Measurements from ENCODE around the gene MRPL24.

MRPL24 gene

DNA sequence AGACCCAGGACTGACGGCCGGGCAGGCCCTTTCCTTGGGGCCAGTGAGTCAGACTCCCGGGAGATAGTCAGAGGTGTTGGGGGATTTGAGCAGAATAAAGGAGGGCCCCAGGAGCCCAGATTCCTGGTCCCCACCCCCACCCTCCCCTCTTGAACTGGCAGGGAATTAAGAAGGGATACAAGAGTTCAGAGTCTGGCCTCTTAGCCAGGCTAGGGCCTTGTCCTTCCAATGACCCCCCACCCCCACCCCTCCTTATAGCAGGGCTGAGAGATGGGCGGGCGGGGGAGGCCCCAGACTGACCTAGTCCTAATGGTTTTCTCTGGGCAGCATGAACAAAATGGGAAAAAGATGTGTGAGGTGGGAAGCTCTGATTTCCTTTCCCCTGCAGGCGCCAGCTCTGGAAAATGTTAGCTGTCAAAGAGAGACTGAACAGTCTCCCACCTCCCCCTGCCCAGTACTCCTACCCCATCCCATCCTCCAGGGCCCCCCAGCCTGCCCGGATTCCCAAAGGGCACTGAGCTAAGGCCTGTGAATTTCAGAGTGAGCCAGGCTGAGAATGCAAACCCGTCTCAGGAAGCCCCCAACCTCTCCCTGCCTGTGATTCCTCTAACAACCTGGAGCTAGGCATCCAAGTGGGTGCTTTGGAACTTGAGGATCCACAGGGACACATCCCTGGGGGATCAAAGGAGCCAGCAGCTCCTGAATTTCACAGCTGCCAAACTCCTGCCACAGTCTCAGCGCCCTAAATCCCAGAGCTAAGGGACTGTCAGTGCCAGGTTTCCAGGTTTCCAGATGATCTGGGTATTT, 29.7 kb downstream of the MRPL24 start:
- DNase-seq = no peak

DNA sequence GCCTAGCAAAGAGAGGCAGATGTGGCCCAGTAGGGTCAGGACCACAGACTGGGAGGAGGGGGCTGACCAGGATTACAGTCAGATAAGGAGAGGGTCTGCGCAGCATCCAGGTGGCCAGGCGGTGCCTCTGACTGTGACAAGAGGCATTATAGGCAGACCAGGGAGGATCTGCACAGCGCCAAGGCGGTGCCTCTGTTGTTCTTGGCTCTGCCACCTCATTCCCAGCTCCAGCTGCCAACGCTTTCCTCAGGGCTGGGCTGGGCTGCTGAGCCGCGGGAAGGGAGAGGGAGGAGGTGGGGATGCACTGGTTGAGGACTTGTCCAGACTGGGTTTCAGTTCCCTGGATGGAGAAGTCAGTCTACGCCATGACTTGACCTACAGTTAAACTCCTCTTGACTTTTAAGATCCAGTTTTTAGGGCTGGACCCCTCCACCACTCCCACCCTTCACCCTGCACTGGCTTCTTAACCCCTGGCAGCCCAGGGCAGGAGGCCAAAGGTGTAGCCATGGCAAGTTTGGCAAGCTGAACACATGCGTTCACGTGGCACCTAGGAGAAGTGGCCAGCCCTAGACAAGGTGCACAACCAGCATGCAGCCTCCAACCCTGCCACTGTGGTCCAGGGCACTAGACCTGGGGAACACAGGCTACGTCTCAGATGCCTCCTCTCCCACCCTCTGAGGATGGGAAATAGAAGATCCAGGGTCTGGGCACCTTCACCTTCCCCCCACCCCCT, 31.0 kb downstream of the MRPL24 start:
- peak in 25 of 56 donors; percentile 5 to 61 (median 28) for DNase-seq

GRCh38 chr1:156709031-156709430, 31.9 kb downstream of the MRPL24 start:
- DNase-seq = no peak

- DNase-seq = no peak
Measured at GRCh38 chr1:156708218-156708661, 32.6 kb downstream of the MRPL24 start.

- DNase-seq = no peak
Measured at GRCh38 chr1:156707417-156708217, 33.3 kb downstream of the MRPL24 start.

DNA sequence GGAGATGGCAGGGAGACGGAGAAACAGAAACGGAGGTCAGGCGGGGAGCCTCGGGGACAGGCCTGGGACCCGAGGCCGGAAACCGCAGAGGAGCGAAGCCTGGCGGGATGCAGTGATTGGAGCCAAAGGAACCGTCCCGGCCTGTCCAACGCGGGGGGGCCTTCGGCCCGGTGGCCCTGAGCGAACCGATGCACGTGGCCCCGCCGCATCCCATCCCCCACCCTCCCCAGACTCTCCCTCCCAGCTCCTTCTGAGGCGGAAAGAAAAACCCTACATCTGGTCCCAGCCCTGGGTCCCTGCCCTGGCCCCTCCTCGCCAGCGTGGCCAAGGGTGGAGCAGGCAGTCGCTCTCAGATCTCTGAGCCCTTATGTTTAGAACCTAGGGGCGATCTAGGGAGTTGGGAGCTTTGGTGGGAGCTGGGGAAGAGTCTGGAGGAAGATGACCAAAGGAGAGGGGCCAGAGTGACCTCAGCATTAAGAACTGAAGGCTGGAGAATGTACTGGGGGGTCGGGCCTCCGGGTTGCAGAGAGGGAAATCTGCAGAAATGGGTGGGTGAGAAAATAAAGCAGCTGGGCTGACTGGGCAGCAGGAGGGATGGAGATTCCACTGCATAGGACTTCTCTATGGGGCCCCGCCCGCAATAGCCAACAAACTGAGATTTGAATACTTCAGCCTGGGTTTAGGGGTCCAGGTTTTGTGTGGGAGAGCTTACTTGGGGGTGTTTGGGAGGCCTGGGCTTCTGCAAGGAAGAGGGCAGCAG, 34.1 kb downstream of the MRPL24 start:
- DNase-seq = peak in 22 of 56 donors; percentile 7 to 80 (median 24)

DNA sequence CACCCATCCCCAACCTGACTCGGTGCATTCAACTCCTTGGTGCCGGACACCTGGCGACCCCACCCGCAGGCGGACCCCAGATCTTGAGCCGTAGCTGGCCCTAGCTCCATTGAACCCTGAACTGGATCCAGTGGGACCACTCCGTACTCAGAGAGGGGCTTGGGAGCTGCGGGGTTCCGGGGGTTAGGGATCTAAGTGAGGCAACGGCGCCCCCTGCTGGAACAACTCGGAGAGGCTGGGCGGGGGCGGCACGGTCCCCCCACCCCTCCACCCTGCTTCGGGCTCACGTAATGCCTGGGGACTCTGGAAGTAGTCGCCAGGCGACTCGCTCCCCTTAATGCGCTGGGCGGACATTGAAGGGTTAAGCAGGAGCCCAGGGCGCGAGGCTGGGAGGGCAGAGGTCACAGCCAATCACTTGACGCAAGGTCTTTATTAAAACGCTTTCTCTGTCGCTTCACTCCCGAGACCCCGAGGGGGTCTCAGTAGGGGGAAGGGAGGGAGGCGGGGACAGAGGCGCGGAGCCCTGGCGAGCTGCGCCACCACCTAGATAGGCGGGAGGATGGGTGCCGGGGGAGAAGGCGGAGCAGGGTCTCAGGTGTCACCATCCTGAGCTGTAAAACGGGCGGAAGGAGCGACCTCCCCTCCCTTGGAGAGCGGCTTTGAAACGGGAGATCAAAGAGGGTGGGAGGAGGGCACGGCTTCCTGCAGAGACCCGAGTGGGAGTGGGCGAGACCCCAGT, 34.8 kb downstream of the MRPL24 start:
- peak in 39 of 56 donors; percentile 10 to 82 (median 36) for DNase-seq

DNA sequence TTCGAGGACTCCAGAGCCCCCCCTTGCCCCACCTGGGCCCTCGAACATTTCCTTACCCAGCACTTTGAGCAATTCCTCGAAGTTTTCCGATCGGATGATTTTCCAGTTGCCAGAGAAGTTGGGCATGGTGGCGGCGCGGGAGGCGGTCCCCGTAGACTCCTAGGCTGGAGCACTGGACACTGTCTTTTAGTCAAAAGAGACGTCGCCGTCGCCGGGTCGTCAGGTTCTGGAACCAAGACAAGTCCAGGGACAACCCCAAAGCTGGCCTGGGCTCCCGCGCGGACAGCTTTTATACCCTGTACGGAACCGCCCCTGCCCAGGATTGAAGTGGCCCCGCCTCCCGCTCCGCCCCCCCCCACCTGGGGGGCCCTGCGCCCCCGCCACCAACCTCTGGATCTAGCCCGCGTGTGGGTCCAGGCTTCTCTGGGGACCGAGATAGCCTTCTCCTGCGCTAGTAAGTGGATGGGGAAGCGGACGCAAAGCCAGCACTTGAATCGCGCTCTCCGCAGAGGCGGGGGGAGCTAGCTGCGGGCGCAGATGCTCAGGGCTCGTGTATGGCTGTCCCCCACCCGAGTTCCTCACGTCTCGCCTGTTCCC, 35.5 kb downstream of the MRPL24 start, which contains the start of gene CRABP2:
CRABP2 (minus strand) TSS at position 263 of the 597 bp plus-strand sequence; CDS start at position 126, 137 bp downstream.
- DNase-seq = peak in 10 of 56 donors; percentile 21 to 67 (median 39)

GRCh38 chr1:156704930-156705320, 36.0 kb downstream of the MRPL24 start:
- DNase-seq = peak in 10 of 56 donors; percentile 4 to 49 (median 14)

DNA sequence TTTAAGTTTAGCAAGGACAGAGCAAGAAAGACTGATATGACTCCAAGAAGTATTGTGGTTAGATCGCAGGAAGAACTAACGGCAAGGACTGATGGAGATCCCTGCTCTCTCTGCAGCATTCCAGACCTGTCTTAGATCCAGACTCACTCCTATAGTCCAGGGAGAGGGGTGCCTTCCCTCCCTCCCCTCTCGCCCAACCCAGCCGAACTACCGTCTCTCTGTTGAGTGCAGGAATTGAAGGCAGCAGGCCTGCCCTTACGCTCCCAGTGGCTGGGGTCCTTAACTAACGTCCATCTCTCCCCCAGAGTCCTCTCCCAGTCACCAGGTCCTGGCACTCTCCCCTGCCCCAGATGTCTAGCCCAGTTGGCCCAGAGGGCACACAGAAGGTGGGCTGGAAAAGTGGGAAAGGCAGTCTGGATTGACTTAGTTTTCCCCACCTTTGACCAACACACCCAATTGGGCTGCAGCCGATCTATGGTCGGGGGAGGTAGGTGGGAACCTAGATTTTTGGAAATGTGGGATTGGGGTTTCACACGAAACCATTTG, 36.6 kb downstream of the MRPL24 start:
- no peak for DNase-seq

DNA sequence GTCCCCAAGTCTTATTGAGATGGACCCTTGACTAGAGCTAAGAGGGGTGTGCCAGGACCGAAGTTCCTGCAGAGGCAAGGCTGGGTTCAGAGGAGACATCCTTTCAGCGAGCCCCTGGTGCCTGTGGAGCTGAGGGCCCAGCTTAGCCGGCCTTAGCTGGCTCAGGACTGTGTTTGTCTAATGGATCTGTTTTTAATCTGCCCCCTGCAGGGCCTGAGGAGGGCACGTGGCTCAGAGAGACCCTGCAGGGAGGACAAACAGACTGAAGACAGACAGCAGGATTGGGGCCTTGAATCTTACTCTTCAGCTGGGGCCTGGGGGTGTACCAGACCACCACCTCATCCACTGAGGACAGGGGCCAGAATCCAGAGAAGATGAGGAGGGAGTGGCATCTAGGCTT, 37.1 kb downstream of the MRPL24 start:
- DNase-seq = no peak

- DNase-seq = no peak
Measured at GRCh38 chr1:156703336-156703735, 37.6 kb downstream of the MRPL24 start.

GRCh38 chr1:156700736-156701531, 40.0 kb downstream of the MRPL24 start:
- no peak for DNase-seq

DNA sequence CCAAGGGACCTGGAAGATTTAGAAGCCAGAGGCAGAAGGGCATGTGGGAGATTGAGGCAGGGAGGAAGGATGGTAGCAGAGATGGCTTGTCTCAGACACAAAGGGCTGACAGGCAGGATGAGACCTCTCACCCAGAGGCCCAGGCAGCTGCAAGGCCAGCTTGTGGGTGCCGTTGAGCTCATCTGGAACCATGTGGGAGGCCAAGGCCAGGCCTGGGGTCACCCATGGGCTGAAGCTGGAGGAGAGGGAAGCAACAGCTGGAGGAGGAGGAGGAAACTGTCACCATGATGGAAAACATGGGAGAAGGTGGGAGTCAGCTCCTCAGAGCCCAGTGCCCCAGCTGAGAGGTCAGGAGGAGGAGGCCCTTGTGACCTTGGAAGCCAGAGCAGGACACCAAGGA, 41.9 kb downstream of the MRPL24 start:
- no peak for DNase-seq

DNA sequence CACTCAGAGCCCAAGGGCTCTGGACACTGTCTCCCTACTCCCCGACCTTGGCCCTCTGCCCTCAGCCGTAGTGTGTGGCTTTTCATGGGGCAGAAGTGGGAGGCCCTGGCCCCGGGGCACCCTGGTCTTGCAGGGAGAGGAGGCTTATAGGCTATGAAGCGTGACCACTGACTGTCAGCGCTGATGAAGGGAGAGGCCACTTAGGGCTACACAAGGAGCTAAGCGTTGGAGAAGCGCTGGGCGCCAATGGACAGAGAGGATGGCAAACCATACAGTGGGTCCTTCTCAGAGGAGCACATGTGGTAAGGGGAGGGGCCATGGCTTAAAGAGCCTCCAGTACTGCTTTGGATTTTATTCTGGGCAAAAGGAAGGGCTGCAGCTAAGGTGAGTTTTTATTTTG, 43.4 kb downstream of the MRPL24 start:
- DNase-seq = no peak

DNA sequence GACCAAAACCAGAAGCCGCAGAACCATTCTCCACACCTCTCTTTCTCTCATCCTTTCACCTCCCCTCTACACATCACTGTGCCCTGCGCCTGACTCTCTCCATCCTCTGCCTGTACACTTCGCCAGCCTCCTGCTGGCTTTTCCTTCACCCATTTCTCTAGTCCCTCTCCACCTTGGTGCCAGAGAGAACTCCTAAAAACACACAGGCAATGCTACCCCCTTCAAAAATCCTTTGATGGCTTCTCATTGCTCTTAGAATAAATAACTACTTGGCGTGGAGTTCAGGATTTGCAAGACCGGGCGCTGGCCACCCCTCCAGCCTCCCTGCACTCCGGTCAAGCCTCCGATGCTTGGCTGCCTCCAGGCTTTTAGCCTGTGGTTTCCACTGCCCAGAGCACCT, 44.1 kb downstream of the MRPL24 start:
- DNase-seq = no peak

GRCh38 chr1:156694690-156694962, 46.3 kb downstream of the MRPL24 start:
- DNase-seq = no peak

DNA sequence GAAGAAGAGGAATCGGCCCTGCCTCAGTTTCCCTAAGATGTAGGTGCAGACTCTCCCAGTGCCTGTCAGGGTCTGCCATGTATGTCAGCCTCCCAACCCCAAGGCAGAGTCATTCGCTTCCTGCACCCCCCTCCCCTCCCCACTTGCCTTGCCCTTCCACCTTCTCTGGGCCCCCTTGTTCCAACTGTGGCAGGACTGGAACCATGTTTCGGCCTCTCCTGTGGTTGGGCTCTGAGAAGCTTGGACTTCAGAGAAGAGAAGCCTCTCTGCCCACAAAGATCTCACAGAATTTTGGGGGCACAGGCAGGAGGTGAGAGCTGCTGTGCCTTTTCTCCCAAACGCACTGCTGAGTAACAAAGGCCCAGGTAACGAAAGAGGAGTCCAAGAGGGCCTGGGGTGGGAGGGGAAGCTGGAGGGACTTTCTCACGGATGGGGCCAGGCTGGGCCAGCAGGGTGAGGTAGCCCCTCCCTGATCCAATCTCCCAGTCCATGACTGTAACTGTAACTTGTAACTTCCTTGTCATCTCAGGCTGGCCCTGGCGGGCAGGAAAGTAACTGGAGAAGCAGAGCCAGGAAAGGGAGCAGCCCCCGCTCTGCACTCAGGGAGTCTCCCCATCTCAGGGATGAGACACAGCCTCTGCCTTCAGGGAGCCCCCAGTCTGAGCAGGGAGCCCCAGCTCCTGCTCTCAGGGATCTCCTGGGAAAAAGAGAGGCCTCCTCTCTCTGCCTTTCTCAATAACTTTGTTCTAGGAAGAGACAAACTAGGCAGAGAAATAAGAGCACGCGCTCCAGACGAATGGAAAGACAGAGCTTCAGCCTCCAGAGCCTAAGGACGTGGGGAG, 46.8 kb downstream of the MRPL24 start:
- DNase-seq = no peak
